Activated CD4-positive, alpha-beta T cell treated with anti-CD3 and anti-CD28 coated beads for 36 hours (primary cell): Measurements from ENCODE around the gene ZFP69B. TPM values are rescaled to one million over a fixed set of nuclear protein-coding genes. Genes with fewer than 3 reads are reported as not detected.

Experiments
- ATAC-seq: fragments of 200-7000 bp; cut with Tn5 transposase; one replicate; pipeline ENCODE4 v1.10.0; 2021; ENCODE audit warnings: mild to moderate bottlenecking, moderate library complexity
- CTCF ChIA-PET: fragments of 350-600 bp; sonication (Branson Sonifier 250); formaldehyde crosslinking; loops from one replicate; lab custom pipeline; 2021; ENCODE audit warnings: antibody characterized with exemption; lab: Charles Lee
- POLR2A ChIA-PET: fragments of 350-600 bp; sonication (Branson Sonifier 250); formaldehyde crosslinking; loops from one replicate; lab custom pipeline; 2021; ENCODE audit warnings: antibody characterized with exemption, inconsistent platforms; lab: Charles Lee
- DNase-seq: peaks from one replicate; pipeline ENCODE4 v3.0.0-alpha.2; 2020
- H3K27ac Mint-ChIP-seq: one replicate; pipeline ENCODE4 v1.8.0; 2021; ENCODE audit warnings: mixed read lengths
- H3K27me3 Mint-ChIP-seq: one replicate; pipeline ENCODE4 v1.8.0; 2021; ENCODE audit warnings: mixed read lengths
- H3K36me3 Mint-ChIP-seq: one replicate; pipeline ENCODE4 v1.8.0; 2021; ENCODE audit warnings: low read depth, mixed read lengths
- H3K4me1 Mint-ChIP-seq: one replicate; pipeline ENCODE4 v1.8.0; 2021; ENCODE audit warnings: mixed read lengths
- H3K4me3 Mint-ChIP-seq: one replicate; pipeline ENCODE4 v1.8.0; 2021; ENCODE audit warnings: mild to moderate bottlenecking, moderate library complexity, mixed read lengths
- H3K9me3 Mint-ChIP-seq: one replicate; pipeline ENCODE4 v1.8.0; 2021; ENCODE audit warnings: low read depth, mixed read lengths
- intact Hi-C, 2 experiments: fragments of 100-400 bp; cut with DNase I in 1 of 2; cut with micrococcal nuclease in 1 of 2; formaldehyde crosslinking; loops; one replicate each; pipeline versions ENCODE4 v1.14.2 to v1.15.1; 2022 to 2024; cut with DNase I, micrococcal nuclease
- total RNA-seq, 2 experiments: library from RNA; stranded (reverse); gene quantifications; one replicate each; pipeline ENCODE4 v1.2.3, GENCODE V29; 2021

Gene ZFP69B
- total RNA-seq: 1 to 10 TPM; 4.6 to 5.3 TPM

- H3K27me3 Mint-ChIP-seq: no peaks in the 10 kb centered on the region
- CTCF ChIA-PET: interaction anchor here (0.6 to 1.9 kb wide), 8 partner anchors 10 to 241 kb away, joined by 3 to 8 read pairs (median 4); no protein-coding TSS in a partner anchor
- intact Hi-C loops: loop anchor here (1.0 to 2.0 kb wide), 10 partner anchors 27 to 242 kb away; partner anchors contain the start of genes ZNF684 (in 2 of the 2), EXO5 (in 1 of the 2) and ZFP69 (in 1 of the 2)
- H3K9me3 Mint-ChIP-seq: peaks cover 25% of the 10 kb centered on the region
- peak within 1 kb of the TSS; percentile 71 for H3K4me3 Mint-ChIP-seq
- H3K4me1 Mint-ChIP-seq: peaks cover 30% of the 10 kb centered on the region
- ATAC-seq: peak; percentile 67
- peak; percentile 96 for DNase-seq
- peaks cover 60% of the 10 kb centered on the region for H3K36me3 Mint-ChIP-seq
- POLR2A ChIA-PET: interaction anchor here (0.6 to 1.0 kb wide), 5 partner anchors 60 to 1125 kb away, joined by 3 to 5 read pairs (median 3); no protein-coding TSS in a partner anchor
- peak within 1 kb of the TSS; percentile 97 for H3K27ac Mint-ChIP-seq
These were observed at the start of gene ZFP69B for GRCh38 chr1:40449684-40450494. Gene ZFP69B, plus strand, starts transcription at chr1:40450476. Its CDS starts 486 bp downstream, at chr1:40450962.

GRCh38 chr1:40401473-40402201 lies 48.6 kb upstream of the ZFP69B start:
- Mint-ChIP-seq H3K4me1 (peaks cover 83% of the 10 kb centered on the region), H3K36me3 (peaks cover 57% of the 10 kb centered on the region), H3K4me3 (peak overlapping the region; percentile 22), H3K27ac (peak overlapping the region; percentile 92), H3K9me3 (no peaks in the 10 kb centered on the region), H3K27me3 (no peaks in the 10 kb centered on the region)
- ChIA-PET POLR2A (interaction anchor here (1.1 kb wide), 1 partner anchor 18 kb away, joined by 3 read pairs; no protein-coding TSS in a partner anchor), CTCF (interaction anchor here (0.6 to 9.9 kb wide), 5 partner anchors 15 to 257 kb away, joined by 3 to 151 read pairs (median 4); no protein-coding TSS in a partner anchor)
- DNase-seq (no peak), ATAC-seq (peak; percentile 17)
- intact Hi-C loops: loop anchor here in 1 of 2 experiments (2.0 to 5.0 kb wide), 2 partner anchors 144 to 241 kb away; partner anchors contain the start of genes RLF and ZMPSTE24

- DNase-seq (peak; percentile 61), ATAC-seq (peak; percentile 34)
- peak overlapping the region; percentile 3 for H3K4me3 Mint-ChIP-seq
- H3K9me3 Mint-ChIP-seq: no peaks in the 10 kb centered on the region
- H3K27ac Mint-ChIP-seq: peak overlapping the region; percentile 91
- ChIA-PET POLR2A (interaction anchor here (0.8 to 2.6 kb wide), 5 partner anchors 11 to 261 kb away, joined by 3 to 13 read pairs (median 4); no protein-coding TSS in a partner anchor), CTCF (interaction anchor here (0.6 to 9.9 kb wide), 40 partner anchors 9 to 571 kb away, joined by 3 to 151 read pairs (median 4); partner anchors contain the start of genes COL9A2, PPT1 and SMAP2)
- H3K27me3 Mint-ChIP-seq: no peaks in the 10 kb centered on the region
- intact Hi-C loops: loop anchor here (1.0 to 5.0 kb wide), 9 partner anchors 20 to 260 kb away; partner anchors contain the start of genes SMAP2 (in 2 of the 2) and ZMPSTE24 (in 1 of the 2)
- peaks cover 64% of the 10 kb centered on the region for H3K4me1 Mint-ChIP-seq
- peaks cover 61% of the 10 kb centered on the region for H3K36me3 Mint-ChIP-seq
These were observed 45.4 kb upstream of the ZFP69B start for GRCh38 chr1:40404670-40405462.

GRCh38 chr1:40405812-40406211 lies 44.5 kb upstream of the ZFP69B start:
- no peaks in the 10 kb centered on the region for H3K27me3 Mint-ChIP-seq
- intact Hi-C loops: loop anchor here (2.0 to 5.0 kb wide), 3 partner anchors 34 to 261 kb away; partner anchors contain the start of gene SMAP2 (in 2 of the 2)
- H3K4me1 Mint-ChIP-seq: peaks cover 55% of the 10 kb centered on the region
- H3K27ac Mint-ChIP-seq: peak overlapping the region; percentile 65
- POLR2A ChIA-PET: no interaction called here
- H3K36me3 Mint-ChIP-seq: peaks cover 62% of the 10 kb centered on the region
- CTCF ChIA-PET: interaction anchor here (0.7 to 9.9 kb wide), 12 partner anchors 11 to 307 kb away, joined by 3 to 151 read pairs (median 10); no protein-coding TSS in a partner anchor
- ATAC-seq: no peak
- no peak for DNase-seq
- H3K4me3 Mint-ChIP-seq: no peak overlapping the region
- H3K9me3 Mint-ChIP-seq: no peaks in the 10 kb centered on the region

GRCh38 chr1:40407453-40407852 lies 42.8 kb upstream of the ZFP69B start:
- Mint-ChIP-seq H3K36me3 (peaks cover 56% of the 10 kb centered on the region), H3K27ac (no peak overlapping the region), H3K9me3 (no peaks in the 10 kb centered on the region), H3K27me3 (no peaks in the 10 kb centered on the region), H3K4me1 (peaks cover 42% of the 10 kb centered on the region), H3K4me3 (no peak overlapping the region)
- ATAC-seq (no peak), DNase-seq (no peak)
- ChIA-PET POLR2A (no interaction called here), CTCF (interaction anchor here (0.6 to 1.9 kb wide), 9 partner anchors 16 to 263 kb away, joined by 3 to 16 read pairs (median 4); no protein-coding TSS in a partner anchor)
- intact Hi-C loops: loop anchor here (5.0 kb wide), 1 partner anchor 35 kb away; the partner anchor contains the start of gene SMAP2 (in 2 of the 2)

GRCh38 chr1:40409467-40409866 lies 40.8 kb upstream of the ZFP69B start:
- intact Hi-C loops: loop anchor here (5.0 kb wide), 1 partner anchor 37 kb away; the partner anchor contains the start of gene SMAP2 (in 2 of the 2)
- Mint-ChIP-seq H3K4me3 (no peak overlapping the region), H3K27ac (no peak overlapping the region), H3K36me3 (peaks cover 68% of the 10 kb centered on the region), H3K27me3 (no peaks in the 10 kb centered on the region), H3K4me1 (peaks cover 33% of the 10 kb centered on the region), H3K9me3 (no peaks in the 10 kb centered on the region)
- no peak for DNase-seq
- ATAC-seq: no peak
- ChIA-PET CTCF (no interaction called here), POLR2A (no interaction called here)

- Mint-ChIP-seq H3K9me3 (no peaks in the 10 kb centered on the region), H3K27ac (no peak overlapping the region), H3K4me1 (peaks cover 21% of the 10 kb centered on the region), H3K4me3 (no peak overlapping the region), H3K27me3 (no peaks in the 10 kb centered on the region), H3K36me3 (peaks cover 79% of the 10 kb centered on the region)
- POLR2A ChIA-PET: no interaction called here
- DNase-seq (no peak), ATAC-seq (no peak)
- intact Hi-C loops: loop anchor here in 1 of 2 experiments (5.0 kb wide), 1 partner anchor 329 kb away; no protein-coding TSS in a partner anchor
- CTCF ChIA-PET: interaction anchor here (0.5 to 2.2 kb wide), 9 partner anchors 13 to 325 kb away, joined by 3 to 10 read pairs (median 4); no protein-coding TSS in a partner anchor
These were observed 39.0 kb upstream of the ZFP69B start for GRCh38 chr1:40411294-40411693.

GRCh38 chr1:40411843-40412242 lies 38.4 kb upstream of the ZFP69B start:
- ChIA-PET POLR2A (no interaction called here), CTCF (interaction anchor here (0.6 to 2.2 kb wide), 7 partner anchors 14 to 325 kb away, joined by 3 to 10 read pairs (median 4); no protein-coding TSS in a partner anchor)
- peaks cover 21% of the 10 kb centered on the region for H3K4me1 Mint-ChIP-seq
- DNase-seq: no peak
- H3K36me3 Mint-ChIP-seq: peaks cover 80% of the 10 kb centered on the region
- no peak overlapping the region for H3K4me3 Mint-ChIP-seq
- H3K27me3 Mint-ChIP-seq: no peaks in the 10 kb centered on the region
- ATAC-seq: no peak
- H3K9me3 Mint-ChIP-seq: no peaks in the 10 kb centered on the region
- no peak overlapping the region for H3K27ac Mint-ChIP-seq
- intact Hi-C loops: loop anchor here in 1 of 2 experiments (5.0 kb wide), 1 partner anchor 330 kb away; no protein-coding TSS in a partner anchor

GRCh38 chr1:40413527-40414252 lies 36.6 kb upstream of the ZFP69B start:
- no peak for ATAC-seq
- ChIA-PET POLR2A (no interaction called here), CTCF (interaction anchor here (1.0 kb wide), 1 partner anchor 75 kb away, joined by 3 read pairs; no protein-coding TSS in a partner anchor)
- DNase-seq: no peak
- peak overlapping the region; percentile 64 for H3K27ac Mint-ChIP-seq
- peaks cover 17% of the 10 kb centered on the region for H3K4me1 Mint-ChIP-seq
- peaks cover 86% of the 10 kb centered on the region for H3K36me3 Mint-ChIP-seq
- no peak overlapping the region for H3K4me3 Mint-ChIP-seq
- intact Hi-C loops: loop anchor here in 1 of 2 experiments (5.0 kb wide), 1 partner anchor 331 kb away; no protein-coding TSS in a partner anchor
- no peaks in the 10 kb centered on the region for H3K27me3 Mint-ChIP-seq
- no peaks in the 10 kb centered on the region for H3K9me3 Mint-ChIP-seq
